Astrocyte of the spinal cord (primary cell): Measurements from ENCODE around the gene ERICH2.

Source experiments
- DNase-seq: peaks from one replicate; pipeline ENCODE4 v3.0.0; 2011; ENCODE audit warnings: low read depth, low spot score
- H3K4me3 ChIP-seq: 2 replicates; pipeline ENCODE4 v1.5.1; 2011; ENCODE audit warnings: low read depth, mild to moderate bottlenecking, low read length, moderate library complexity
- CTCF ChIP-seq: IDR thresholded peaks from 2 replicates; pipeline ENCODE4 v1.5.1; 2012; ENCODE audit warnings: low read depth, mild to moderate bottlenecking, low read length, inconsistent platforms
- in situ Hi-C: cut with HindIII; loops from 2 replicates; pipeline ENCODE4 v1.10.0; 2017; ENCODE audit warnings: low sequenced_read_pairs

The ERICH2 gene

GRCh38 chr2:170815746-170816503 is 45.7 kb downstream of the ERICH2 start:
- in situ Hi-C loops = no loop called here
- peak; percentile 68 for TF ChIP-seq CTCF
- peak; percentile 29 for DNase-seq
- no peak overlapping the region for H3K4me3 ChIP-seq

GRCh38 chr2:170816504-170817092 is 46.4 kb downstream of the ERICH2 start, which contains the start of gene GAD1:
Gene GAD1 (plus strand): TSS chr2:170816887. CDS start chr2:170818592, 1,705 bp downstream.
- in situ Hi-C loops = no loop called here
- H3K4me3 ChIP-seq = peak within 1 kb of the TSS; percentile 29
- TF ChIP-seq CTCF = no peak
- peak; percentile 32 for DNase-seq

GRCh38 chr2:170817093-170818035 is 47.2 kb downstream of the ERICH2 start:
- no peak for TF ChIP-seq CTCF
- in situ Hi-C loops = no loop called here
- DNase-seq = peak; percentile 45
- H3K4me3 ChIP-seq = peak overlapping the region; percentile 29

GRCh38 chr2:170818036-170818751 is 48.0 kb downstream of the ERICH2 start:
- DNase-seq = no peak
- in situ Hi-C loops = no loop called here
- peak overlapping the region; percentile 20 for H3K4me3 ChIP-seq
- TF ChIP-seq CTCF = no peak

GRCh38 chr2:170818752-170819470 is 48.7 kb downstream of the ERICH2 start:
- no peak for TF ChIP-seq CTCF

More at GRCh38 chr2:170818752-170819470, 48.7 kb downstream of the ERICH2 start:
- in situ Hi-C loops = no loop called here
- no peak overlapping the region for H3K4me3 ChIP-seq
- no peak for DNase-seq
